GM18508 (cell line): ENCODE data around the gene TAGLN3.
"Not testable (repeated sequence)": the region's sequence is repeated elsewhere in the genome, so short reads cannot be mapped to it uniquely, and the experiment has no call there.

Experiments used
- ATAC-seq: cut with Tn5 transposase; IDR thresholded peaks from one replicate; pipeline ENCODE4 v1.9.1; 2021; ENCODE audit warnings: moderate number of reproducible peaks; ENCODE audit not compliant: insufficient read depth, unreplicated experiment

The TAGLN3 gene

DNA sequence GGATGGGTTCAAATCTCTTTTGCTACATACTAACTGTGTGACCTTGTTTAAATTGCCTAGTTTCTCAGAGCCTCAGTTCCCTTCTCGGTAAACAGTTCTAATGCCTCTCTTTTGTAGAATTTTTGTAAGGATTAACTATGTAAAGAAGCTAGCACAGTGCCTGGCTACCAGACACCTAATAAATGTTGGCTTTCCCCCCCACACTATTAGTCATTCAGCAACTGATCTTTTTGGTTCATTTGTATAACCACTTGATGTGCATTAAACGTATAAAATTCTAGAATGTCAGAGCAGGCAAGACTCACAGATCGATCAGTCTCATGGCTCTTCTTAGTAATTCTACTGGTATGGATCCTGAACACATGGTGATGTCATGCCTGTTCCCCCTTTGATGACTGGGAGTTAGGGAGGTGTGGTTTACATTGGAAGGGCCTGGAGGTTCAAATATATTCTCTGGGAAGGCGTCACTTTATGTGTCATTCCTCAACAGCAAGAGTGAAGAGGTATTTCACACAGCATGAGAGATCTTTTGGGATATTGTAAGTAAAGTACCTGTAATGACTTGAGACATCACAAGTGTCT is 6.5 kb downstream of the TAGLN3 start:
- ATAC-seq = no peak

DNA sequence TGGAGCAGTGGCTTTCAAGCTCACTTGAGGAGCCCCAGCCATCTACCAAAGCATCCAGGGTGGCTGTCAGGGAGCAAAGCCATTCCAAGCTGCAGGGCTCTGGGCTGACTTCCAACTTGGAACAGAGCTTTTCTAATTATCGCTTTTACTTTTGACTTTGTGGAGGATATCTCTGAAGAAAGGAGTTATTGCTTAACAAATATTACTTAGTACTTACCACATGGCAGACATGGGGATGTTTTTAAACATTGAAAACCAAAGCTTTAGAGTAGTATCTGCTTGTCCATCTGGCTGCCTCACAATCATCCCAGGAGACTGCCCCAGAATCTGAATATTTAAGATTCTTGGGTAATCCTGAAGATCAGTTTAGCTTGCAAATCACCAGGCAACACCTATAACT is 8.9 kb downstream of the TAGLN3 start:
- ATAC-seq = no peak

DNA sequence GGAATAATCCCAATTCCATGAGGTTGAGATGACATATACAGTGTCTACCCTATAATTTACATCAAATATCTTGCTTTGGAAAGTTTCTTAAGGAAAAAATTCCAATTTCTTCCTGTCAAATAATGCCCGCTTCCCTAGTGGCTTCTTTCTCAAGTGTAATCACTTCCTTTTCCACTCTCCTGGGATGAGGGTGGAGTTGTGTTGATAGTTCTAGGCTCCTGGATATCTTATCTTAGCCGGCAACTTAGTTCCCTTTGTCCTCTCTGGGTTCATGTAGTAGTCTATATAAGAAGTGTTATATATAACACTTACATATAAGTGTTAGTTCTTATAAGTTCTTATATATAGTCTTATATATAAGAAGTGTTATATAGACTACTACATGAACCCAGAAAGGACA is 10.9 kb downstream of the TAGLN3 start:
- no peak for ATAC-seq

DNA sequence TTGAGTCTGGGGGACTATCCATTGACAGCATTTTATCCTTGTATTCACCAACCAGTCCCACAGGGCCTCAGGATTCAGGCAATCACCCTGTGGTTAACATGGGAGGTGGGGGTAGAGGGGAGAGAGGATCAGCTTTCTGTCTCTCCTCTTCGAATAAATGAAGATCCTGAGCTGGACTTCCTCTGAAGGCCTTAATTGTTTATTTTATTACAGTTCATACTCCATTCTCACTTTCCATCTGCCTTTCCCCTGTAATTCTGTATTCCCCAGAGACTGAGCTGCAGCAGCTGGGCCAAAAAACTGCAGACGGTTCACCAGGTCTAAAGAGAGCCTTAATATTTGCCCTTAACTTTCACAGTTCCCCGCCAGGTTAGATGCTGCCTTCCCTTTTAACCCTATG is 11.9 kb downstream of the TAGLN3 start:
- ATAC-seq = no peak

DNA sequence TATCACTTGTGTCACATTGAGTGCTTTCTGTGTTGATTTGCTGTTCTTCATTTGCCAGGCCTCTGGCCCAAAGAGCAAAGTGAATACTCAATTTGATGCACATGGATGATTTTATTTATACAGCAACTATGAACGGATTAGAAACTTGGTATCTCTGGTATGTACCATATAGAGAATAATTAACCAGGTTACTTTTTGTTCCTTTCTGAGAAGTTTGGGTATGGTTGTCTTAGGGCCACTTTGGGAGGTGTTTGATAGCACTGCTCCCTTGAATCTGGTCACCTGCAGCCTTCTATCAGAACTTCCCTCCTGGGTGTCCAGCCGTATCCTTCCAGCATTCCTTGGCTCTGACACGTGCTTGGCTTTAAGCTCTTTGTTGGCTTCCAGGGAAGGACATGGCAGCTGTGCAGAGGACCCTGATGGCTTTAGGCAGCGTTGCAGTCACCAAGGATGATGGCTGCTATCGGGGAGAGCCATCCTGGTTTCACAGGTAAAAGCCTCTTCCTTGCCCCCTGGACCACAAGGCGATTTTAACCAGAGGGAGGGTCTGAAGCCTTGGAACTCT is 12.7 kb downstream of the TAGLN3 start:
- ATAC-seq = no peak

DNA sequence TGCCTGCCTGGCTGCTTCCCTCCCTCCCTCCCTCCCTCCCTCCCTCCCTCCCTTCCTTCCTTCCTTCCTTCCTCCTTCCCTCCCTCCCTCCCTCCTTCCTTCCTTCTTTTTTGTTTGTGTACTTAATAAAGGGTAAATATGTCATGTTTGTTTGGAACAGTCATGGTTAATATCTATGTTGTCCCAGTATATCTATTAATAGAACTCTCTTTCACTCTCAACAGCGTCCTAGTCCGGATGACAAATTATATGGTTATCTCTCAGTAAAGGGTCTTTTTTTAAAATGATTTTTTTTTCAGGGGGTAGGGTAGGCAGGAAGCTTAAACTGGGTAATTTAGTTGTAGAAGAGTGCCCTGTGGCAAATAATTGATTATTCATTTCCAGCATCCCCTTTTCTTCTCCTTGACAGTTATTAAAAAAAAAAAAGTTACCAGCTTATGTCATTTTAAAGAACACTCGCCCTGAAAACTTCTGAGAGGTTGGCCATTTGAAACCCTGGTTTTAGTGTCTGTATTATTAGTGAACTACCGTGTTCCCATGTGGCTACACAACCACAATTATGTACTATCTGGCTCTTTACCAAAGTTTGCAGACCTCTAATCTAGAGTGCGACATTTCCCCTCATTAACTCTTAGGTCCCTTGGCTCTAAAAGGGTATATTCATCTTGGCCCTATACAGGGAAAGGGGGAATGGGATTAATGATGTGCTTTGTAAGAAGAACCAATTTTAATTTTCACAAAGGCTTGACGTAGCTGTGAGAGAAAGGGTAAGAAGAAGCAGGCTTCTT is 13.7 kb downstream of the TAGLN3 start:
- ATAC-seq = no peak

DNA sequence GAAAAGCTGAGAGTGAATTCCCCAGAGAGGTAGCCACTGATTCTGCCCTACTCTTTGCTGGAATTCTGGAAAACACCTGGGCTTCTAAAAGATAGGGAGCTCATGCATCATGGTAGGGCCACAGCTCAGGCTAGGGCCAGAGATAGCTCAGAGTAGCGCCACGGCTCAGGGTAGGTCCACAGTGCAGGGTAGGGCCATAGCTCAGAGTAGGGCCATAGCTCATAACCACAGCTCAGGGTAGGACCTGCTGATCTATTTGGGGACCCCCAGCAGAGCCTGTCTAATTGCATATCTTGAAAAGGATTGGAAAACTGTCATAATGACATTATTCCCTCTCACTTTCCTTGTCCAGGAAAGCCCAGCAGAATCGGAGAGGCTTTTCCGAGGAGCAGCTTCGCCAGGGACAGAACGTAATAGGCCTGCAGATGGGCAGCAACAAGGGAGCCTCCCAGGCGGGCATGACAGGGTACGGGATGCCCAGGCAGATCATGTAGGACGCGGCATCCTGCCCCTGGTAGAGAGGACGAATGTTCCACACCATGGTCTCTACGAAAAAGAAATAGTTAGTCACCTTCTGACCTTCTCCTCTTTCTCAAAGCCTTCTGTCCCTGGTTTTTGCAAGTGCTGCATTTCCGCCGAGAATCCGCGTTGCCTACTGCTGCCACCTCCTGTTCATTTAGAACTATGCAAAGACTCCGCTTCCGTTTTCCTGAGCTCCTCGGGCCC is 14.5 kb downstream of the TAGLN3 start:
- ATAC-seq = peak; percentile 71

DNA sequence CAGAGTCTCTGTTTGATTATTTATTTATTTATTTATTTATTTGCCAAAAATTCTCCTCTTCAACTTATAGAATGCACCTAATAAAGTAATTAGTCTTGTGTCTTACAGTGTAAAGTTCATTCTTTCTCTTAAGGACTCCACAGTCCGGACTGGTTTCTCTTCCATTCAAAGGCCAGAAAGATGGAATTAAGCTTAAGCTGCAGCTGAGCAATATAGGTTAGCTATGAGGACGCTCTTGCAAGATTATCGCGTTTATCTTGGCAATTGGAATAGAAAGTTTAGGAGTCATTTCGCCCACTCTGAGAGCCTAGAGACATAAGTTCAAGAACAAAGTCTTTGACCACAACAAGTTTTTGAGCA is 15.0 kb downstream of the TAGLN3 start:
- ATAC-seq = no peak

DNA sequence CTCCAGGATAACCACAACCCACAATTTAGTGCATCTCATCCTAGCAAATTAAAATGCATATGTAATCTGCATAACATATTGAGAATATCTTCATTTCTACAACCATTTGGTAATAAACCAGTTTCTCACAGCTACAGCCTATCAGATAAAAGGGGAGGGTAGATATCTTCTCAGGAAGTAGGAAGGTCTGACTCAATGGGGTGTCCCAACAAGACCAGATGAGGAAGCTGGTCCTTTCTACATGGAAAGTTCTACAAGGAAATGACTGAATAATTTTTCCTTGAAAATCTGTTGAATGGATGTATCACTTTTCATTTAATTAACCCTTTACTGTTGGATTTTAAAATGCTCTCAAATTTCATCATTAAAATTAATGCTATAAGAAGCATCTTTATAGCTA is 18.4 kb downstream of the TAGLN3 start:
- no peak for ATAC-seq

DNA sequence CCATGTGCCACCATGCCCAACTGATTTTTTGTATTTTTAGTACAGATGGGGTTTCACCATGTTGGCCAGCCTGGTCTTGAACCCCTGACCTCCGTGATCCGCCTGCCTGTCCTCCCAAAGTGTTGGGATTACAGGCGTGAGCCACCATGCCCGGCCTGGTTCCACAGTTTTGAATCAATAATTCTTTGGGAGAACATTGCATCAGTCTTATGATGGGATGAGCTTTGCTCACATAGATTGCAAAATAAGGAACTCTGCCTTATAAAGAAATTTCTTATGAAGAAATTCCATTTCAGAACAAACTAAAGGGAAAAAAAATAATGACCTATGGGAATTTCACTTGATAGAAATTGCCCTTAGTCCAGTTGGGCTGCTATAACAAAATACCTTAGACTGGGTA is 20.0 kb downstream of the TAGLN3 start:
- ATAC-seq = no peak

DNA sequence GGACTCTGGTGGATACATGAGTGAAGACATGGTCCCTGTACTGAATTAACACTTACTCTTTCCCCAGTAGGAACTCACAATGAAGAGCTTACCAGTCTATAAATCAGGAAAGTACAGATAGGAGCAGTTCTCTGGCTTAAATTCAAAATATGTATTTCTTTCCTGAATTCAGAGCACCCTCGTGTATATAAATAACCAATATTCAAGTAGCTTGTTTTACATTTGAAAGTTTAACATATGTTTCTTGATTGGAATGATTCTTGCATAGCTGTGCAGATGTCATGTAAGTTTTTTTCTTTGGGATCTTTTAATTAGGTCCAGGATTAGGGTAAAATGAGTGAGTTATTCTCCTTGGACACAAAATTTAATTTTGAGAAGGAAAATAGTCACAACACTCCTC is 21.0 kb downstream of the TAGLN3 start:
- ATAC-seq = no peak

DNA sequence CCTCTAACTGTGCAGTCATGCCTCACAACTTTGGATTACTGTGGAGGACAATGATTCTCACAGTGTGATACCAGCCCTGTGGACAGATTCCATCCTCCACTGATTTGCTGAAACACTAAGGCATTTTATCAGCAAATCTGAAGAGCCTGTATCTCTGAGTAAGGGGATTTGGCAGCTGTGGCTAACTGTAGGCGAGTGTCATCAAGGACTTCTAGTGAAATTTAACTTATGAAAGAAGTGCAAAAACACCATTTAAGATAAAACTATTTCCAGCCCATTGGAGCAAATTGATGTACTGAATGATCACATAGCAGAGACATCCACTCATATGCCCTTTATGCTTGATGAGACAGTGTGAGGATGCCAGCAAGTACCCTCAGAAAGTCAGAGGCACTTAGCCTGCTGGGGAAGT is 22.0 kb downstream of the TAGLN3 start:
- ATAC-seq = no peak

DNA sequence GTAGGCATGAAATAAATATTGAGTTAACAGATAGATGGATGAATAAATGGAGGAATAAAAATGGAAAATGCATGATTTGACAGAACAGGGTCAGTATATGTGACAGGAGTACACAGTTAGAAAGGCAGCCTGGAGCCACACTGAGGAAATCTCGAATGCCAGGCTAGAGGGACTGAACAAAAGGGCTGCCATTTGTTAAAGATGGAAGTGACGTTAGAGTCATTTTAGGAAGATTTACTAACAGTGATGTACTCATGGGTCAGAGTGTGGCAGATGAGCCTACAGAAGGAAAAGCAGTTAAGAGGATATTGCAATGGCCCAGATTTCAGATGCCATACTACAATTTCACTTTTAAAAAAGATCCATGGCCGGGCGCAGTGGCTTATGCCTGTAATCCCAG is 28.4 kb downstream of the TAGLN3 start:
- ATAC-seq = no peak

DNA sequence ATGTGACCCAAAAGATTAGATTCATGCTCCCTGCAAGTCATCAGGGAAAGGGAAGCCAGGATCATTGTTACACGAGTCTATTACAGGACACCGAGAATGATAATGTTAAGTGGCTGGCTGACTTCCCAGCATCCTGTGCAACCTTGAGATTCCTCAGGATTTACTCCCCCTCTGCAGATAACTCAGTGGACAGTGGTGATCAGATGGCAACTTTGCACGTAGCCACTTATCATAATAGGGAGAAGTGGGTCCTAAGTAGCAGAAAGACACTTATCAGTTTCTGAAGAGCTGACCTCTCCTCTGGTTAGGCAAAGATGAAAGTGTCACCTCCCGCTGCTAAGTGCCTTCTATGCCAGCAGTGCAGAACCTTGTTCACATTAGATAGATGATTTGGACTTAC is 29.1 kb downstream of the TAGLN3 start:
- ATAC-seq = no peak

DNA sequence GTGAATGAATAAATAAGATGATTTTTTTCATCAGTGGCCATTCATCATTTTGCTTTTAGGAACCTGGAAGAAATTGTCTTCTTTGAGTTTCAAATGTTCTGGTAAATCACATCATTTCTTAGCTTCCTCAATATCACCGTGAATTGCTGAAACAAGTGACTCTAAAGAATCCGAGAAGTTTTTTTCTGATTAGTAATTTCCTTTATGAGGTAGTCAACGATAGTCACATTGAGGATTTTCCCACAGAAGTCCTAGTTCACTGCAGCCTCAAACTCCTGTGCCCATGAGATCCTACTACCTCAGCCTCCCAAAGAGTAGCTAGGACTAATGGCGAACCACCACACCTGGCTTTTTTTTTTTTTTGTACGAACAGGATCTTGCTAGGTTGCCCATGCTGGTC is 32.2 kb downstream of the TAGLN3 start:
- no peak for ATAC-seq

DNA sequence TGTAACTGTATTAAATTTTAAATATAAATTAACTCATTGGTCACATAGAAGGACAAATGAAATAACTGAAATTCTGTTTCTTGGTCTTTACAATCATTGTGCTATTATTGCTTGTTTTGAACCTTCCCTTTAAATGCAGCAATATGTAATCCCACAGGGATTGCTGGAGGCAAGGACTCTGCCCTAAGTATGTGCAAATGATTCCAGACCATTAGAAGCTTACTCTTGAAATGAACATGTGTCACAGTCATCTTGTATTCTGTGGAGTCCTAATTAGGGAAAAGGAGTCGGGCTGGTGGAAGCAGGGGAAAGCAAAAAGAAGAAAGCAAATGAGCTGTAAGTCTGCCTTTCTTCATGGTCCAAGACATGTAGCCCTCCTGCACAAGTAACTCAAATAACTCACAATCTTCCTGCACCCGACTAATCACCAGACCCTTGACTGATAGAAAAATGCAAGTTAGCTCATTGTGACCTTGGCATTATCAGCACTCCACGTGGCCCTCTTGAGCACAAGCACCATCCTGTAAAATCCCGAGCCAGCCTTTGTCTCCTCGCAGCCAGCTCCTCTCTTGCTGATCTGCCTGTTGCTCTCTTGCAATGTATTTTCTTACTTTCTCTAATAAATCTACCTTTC is 33.5 kb downstream of the TAGLN3 start:
- ATAC-seq = no peak

DNA sequence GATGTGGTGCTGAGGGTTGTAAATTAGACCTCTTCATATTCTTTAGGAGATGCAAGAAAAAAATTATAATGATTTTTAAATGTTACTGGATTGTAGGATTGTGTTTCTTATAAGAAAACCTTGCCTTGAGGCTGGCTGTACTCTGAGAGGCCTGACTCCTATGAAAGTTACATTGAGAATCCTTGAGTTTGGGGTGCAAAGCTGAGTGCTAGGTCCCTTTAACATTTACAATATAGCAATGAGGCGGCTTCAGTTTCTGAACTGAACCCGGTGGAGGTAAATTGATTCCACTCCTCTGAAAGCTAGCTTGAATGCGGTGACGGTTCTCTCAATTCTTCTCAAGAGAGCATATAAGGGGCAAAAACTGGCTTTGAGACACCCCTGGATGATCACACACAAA is 35.7 kb downstream of the TAGLN3 start, which contains the start of gene TMPRSS7:
Gene TMPRSS7, plus strand, starts transcription at position 301 of the 400 bp plus-strand sequence. CDS start 110 bp downstream, outside the sequence.
- ATAC-seq = no peak

DNA sequence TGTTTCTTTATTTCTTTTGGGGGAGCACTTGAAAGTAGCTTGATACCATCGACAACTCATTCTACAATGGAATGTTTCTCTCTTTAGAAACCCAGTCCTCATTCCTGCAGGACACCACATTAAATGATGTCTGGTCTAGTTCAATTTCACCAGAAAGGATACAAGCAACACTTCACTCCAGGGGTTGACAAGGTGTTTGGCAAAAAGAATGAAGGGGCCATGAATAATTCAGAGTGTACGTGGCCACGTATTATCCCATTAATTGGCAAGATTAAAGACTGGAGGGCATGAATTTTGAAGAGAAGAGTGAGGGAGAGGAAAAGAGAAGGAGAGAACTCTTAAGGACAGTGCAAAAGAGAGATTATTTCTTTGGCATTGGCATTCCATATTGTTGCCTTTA is 36.5 kb downstream of the TAGLN3 start:
- ATAC-seq = no peak

DNA sequence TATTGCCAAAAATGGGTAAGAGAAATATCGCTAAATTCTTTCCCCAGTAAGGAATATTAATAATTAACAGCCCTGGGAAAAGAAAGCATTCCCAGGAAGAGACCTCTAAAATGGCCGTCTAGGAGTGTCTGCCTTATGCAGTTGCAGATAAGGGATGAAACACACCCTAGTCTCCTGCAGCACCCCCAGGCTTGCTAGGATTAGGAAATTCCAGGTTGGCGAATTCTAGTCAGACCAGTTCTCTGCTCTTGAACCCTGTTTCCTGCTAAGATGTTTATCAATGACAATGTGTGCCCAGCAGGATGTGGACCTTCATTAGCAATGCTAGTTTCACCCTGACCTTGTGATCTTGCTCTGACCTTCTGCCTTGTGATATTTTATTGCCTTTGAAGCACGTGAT is 38.5 kb downstream of the TAGLN3 start:
- not testable (repeated sequence) for ATAC-seq

DNA sequence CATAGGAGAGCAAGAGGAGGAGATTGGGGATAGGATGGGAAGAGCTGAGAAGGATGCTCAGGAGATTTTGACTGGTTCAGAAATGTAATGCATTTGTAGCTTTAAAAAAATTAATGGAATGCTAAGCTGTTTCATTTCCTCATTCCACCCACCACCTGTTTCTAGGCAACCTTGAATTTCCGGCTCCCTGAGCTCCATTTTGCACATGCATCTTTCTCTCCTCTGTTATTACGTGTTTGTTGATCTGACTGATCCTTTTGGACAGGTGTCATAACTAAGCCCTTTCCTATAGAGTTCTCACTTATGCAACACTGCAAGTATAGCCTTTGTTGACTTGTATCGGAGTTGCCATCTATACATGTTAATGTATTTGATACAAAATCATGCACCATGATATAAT is 40.1 kb downstream of the TAGLN3 start:
- no peak for ATAC-seq

DNA sequence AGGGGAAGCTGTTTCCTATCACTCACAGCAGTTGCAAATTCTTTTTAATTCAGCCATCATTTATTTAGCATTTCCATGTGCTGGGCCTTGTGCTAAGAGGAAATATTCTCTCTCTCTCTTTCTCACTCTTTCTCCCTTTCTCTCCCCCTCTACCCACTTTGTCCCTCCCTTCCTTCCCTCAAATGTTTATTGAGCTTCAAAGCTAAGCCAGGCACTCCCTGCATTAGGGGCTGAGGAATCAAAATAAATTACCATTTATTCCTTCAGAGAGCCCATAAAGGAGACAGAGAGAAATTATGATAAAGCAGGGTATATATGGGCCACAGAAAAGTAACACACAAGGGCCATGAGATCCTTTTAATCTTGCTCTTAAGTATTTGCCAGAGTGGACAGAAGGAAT is 42.6 kb downstream of the TAGLN3 start:
- no peak for ATAC-seq
